BJ (cell line): Measurements from ENCODE around the gene LRRC51. TPM values are rescaled to one million over a fixed set of nuclear protein-coding genes. Genes with fewer than 3 reads are reported as not detected.

ENCODE experiments used
- CTCF ChIA-PET: fragments of 350-600 bp; formaldehyde crosslinking; extraction: SDS; loops from one replicate; lab custom pipeline; 2021; ENCODE audit warnings: antibody characterized with exemption, inconsistent platforms; lab: Yijun Ruan, JAX
- POLR2A ChIA-PET: fragments of 300-600 bp; sonication (Branson Sonifier 250); formaldehyde crosslinking; extraction: SDS; loops from one replicate; lab custom pipeline; 2021; ENCODE audit warnings: antibody characterized with exemption; lab: Charles Lee
- DNase-seq: peaks from one replicate; pipeline ENCODE4 v3.0.0-alpha.2; 2011; ENCODE audit warnings: low read depth
- H3K27me3 ChIP-seq: 2 replicates; pipeline ENCODE4 v1.6.0; 2011; ENCODE audit warnings: low read length; ENCODE audit not compliant: control insufficient read depth, insufficient read depth
- H3K36me3 ChIP-seq: 2 replicates; pipeline ENCODE4 v1.5.1; 2011; ENCODE audit warnings: low read length; ENCODE audit not compliant: control insufficient read depth, insufficient read depth
- H3K4me3 ChIP-seq: 2 replicates; pipeline ENCODE4 v1.5.1; 2011; ENCODE audit warnings: low read depth, mild to moderate bottlenecking, control low read depth, low read length
- polyA plus RNA-seq: library from polyadenylated mRNA; depleted of rRNA; stranded (reverse); fragments of >200 nt; gene quantifications from 2 replicates; pipeline ENCODE4 v1.2.3, GENCODE V29; 2011
- TF ChIP-seq, protein P1 (sequence below): IDR thresholded peaks from 2 replicates; pipeline ENCODE4 v1.5.1; 2011; ENCODE audit warnings: low read depth, mild to moderate bottlenecking, control low read depth, inconsistent platforms, low read length, moderate library complexity; ENCODE audit not compliant: insufficient read depth

The LRRC51 gene
- polyA plus RNA-seq, 1 experiment = 9.8 TPM

GRCh38 chr11:72078477-72078876 lies 2.2 kb upstream of the LRRC51 start:
- DNase-seq = no peak
- ChIA-PET POLR2A (interaction anchor here (0.6 kb wide), 1 partner anchor 74 kb away, joined by 3 read pairs; no protein-coding TSS in a partner anchor), CTCF (interaction anchor here (1.0 to 4.0 kb wide), 4 partner anchors 12 to 353 kb away, joined by 3 to 12 read pairs (median 8); no protein-coding TSS in a partner anchor)
- Histone ChIP-seq H3K27me3 (no peaks in the 10 kb centered on the region), H3K4me3 (no peak overlapping the region), H3K36me3 (no peaks in the 10 kb centered on the region)
- TF ChIP-seq, protein P1, sequence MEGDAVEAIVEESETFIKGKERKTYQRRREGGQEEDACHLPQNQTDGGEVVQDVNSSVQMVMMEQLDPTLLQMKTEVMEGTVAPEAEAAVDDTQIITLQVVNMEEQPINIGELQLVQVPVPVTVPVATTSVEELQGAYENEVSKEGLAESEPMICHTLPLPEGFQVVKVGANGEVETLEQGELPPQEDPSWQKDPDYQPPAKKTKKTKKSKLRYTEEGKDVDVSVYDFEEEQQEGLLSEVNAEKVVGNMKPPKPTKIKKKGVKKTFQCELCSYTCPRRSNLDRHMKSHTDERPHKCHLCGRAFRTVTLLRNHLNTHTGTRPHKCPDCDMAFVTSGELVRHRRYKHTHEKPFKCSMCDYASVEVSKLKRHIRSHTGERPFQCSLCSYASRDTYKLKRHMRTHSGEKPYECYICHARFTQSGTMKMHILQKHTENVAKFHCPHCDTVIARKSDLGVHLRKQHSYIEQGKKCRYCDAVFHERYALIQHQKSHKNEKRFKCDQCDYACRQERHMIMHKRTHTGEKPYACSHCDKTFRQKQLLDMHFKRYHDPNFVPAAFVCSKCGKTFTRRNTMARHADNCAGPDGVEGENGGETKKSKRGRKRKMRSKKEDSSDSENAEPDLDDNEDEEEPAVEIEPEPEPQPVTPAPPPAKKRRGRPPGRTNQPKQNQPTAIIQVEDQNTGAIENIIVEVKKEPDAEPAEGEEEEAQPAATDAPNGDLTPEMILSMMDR = no peak

GRCh38 chr11:72079819-72080325 lies 778 bp upstream of the LRRC51 start:
- Histone ChIP-seq H3K36me3 (no peaks in the 10 kb centered on the region), H3K4me3 (peak overlapping the region; percentile 87), H3K27me3 (no peaks in the 10 kb centered on the region)
- ChIA-PET POLR2A (no interaction called here), CTCF (interaction anchor here (4.0 kb wide), 1 partner anchor 11 kb away, joined by 12 read pairs; no protein-coding TSS in a partner anchor)
- TF ChIP-seq, protein P1 = no peak
- no peak for DNase-seq

- Histone ChIP-seq H3K36me3 (no peaks in the 10 kb centered on the region), H3K27me3 (no peaks in the 10 kb centered on the region), H3K4me3 (peak overlapping the region; percentile 87)
- TF ChIP-seq, protein P1 = no peak
- no peak for DNase-seq
- CTCF ChIA-PET = interaction anchor here (0.7 to 2.2 kb wide), 7 partner anchors 11 to 63 kb away, joined by 3 to 28 read pairs (median 4); no protein-coding TSS in a partner anchor
- POLR2A ChIA-PET = no interaction called here
Observed at GRCh38 chr11:72081184-72081644, 564 bp downstream of the LRRC51 start.

DNA sequence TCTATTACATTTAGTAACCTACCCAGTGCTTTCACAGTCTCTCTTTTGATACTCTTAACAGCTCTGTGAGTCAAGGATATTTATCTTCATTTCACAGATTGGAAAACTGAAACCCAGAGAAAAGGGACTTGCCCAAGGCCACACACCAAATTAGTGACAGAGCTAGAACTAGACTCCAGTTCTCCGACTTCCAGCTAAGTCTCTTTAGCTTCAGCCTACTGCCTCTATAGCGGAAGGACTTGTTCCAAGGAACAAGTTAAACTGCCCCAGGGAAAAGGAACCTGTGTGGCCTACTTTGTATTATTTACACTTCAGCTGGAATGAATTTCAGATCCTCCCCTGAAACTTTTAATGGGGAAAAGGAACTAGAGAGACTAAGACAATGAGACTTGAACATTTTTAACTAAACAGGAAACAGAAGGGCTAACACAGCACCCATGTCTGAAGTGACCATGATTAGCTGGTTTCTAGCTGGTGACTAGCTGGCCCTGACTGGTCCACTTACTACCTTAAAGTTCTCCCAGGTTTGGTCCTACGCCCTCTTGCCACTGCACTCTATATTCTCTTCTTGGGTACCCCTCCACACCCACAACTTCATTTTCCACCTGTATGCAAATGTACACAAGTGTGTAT lies 1.3 kb downstream of the LRRC51 start:
- DNase-seq = no peak
- Histone ChIP-seq H3K4me3 (no peak overlapping the region), H3K36me3 (no peaks in the 10 kb centered on the region), H3K27me3 (no peaks in the 10 kb centered on the region)
- ChIA-PET POLR2A (no interaction called here), CTCF (interaction anchor here (0.6 to 2.2 kb wide), 9 partner anchors 10 to 62 kb away, joined by 3 to 28 read pairs (median 4); no protein-coding TSS in a partner anchor)
- TF ChIP-seq, protein P1 = no peak

- Histone ChIP-seq H3K4me3 (no peak overlapping the region), H3K27me3 (no peaks in the 10 kb centered on the region), H3K36me3 (0 out of 2 replicates have a peak, but pooled peaks cover 1% of the 10 kb centered on the region)
- ChIA-PET POLR2A (no interaction called here), CTCF (interaction anchor here (1.3 to 3.7 kb wide), 3 partner anchors 9 to 100 kb away, joined by 3 to 31 read pairs (median 11); no protein-coding TSS in a partner anchor)
- DNase-seq = no peak
- TF ChIP-seq, protein P1 = no peak
Observed at GRCh38 chr11:72083414-72083813, 2.8 kb downstream of the LRRC51 start.
